GM10266 (cell line): ENCODE measurements around the gene SELENOV.

Source experiments
- DNase-seq: peaks from one replicate; pipeline ENCODE4 v3.0.0; 2012; ENCODE audit errors: extremely low spot score
- CTCF ChIP-seq: IDR thresholded peaks from 2 replicates; pipeline ENCODE4 v1.5.1; 2012; ENCODE audit warnings: mild to moderate bottlenecking, low read depth; ENCODE audit not compliant: control insufficient read depth, insufficient read depth; ENCODE audit errors: missing control alignments

Gene SELENOV

GRCh38 chr19:39539165-39539517, 24.2 kb downstream of the SELENOV start:
- no peak for TF ChIP-seq CTCF
- DNase-seq, result no peak

DNA sequence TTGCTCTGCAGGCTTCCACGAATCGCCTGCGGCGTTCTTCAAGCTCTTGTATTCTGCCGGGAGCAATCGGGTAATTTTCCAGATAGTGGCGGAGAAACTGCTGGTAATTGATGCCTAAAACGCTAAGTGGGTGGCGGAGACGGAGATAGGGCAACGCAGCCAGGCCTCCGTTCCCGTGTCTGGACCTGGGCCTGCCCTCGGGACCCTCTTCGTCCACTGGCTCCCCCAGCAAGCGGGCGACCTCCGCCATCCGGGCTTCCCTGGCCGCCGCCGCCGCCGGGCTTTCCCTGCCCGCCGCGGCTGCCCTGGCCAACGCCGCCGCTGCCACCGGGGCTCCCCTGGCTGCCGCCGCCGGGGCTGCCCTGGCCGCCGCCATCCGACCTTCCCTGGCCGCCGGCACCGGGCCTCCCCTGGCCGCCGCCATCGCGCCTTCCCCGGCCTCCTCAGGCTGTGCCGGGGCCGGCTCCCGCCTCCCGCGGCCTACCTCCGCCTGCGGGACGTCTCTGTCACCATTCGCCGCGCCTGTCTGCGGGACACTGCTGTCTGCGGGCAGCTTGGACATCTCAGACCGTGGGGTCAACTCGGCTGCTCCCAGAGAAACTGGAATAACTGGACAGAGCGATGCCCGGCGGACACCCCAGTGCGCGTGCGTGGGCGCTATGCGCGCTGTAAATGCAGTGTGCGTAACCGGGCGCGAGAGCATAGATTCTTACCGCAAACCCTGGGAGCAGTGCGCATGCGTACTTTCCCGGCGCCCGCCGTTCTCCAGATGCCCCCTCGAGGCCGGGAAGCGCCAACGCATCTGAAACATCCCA, 24.8 kb downstream of the SELENOV start, which contains the start of gene EID2:
Gene EID2, minus strand, starts transcription at position 644 of the 815 bp plus-strand sequence. Its CDS starts 82 bp downstream, at position 562.
- peak; percentile 97 for DNase-seq

GRCh38 chr19:39540333-39540673, 25.4 kb downstream of the SELENOV start:
- TF ChIP-seq CTCF, result no peak
- no peak for DNase-seq

More for the DNA sequence above, 24.8 kb downstream of the SELENOV start, which contains the start of gene EID2:
- peak; percentile 82 for TF ChIP-seq CTCF

- DNase-seq, result no peak
- TF ChIP-seq CTCF, result no peak
Measured at GRCh38 chr19:39542206-39542605, 27.3 kb downstream of the SELENOV start.

- DNase-seq, result no peak
- TF ChIP-seq CTCF, result no peak
Measured at GRCh38 chr19:39543477-39543857, 28.5 kb downstream of the SELENOV start.

DNA sequence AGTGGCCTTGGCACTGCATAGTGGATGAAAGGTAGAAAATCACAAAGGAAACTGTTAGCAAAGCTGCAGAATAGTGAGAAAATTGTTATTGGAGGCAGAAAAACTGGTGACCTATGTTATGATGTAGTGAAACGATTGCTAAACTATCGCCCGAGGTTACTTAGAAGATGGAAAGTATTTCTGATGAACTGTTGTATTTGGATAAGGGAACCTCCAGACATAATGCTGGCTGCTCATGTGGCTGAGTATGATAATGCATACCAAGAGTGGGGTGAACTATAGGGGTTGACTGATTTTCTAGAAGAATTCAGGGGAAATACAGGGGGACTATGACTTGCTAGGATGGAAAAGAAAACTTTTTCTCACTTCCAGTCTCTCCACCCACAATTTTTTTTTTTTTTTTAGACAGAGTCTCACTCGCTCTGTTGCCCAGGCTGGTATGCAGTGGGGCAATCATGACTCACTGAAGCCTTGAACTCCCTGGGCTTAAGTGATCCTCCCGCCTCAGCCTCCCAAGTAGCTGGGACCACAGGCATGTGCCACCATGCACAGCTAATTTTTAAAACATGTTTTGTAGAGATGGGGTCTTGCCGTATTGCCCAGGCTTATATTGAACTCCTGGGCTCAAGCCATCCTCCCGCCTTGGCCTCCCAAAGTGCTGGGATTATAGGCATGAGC, 29.4 kb downstream of the SELENOV start:
- no peak for DNase-seq
- no peak for TF ChIP-seq CTCF

DNA sequence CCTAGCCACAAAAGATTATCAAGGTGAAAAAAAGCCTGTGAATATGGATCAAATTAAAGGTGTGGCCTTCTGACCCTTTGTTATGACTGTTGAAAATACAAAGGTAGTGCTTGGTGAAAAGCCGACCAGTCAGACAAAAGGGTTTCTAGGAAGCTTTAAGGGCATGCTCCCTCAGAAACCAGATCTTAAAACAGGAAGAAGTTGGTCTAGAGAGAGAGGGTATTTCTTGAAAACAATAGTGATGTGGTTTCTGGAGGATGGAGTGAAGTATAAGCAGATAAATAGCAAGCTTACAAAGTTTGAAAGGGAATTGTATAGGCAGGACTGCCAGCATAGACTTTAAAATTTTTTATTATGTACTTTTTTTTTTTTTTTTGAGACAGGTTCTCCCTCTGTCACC, 30.0 kb downstream of the SELENOV start:
- TF ChIP-seq CTCF, result no peak
- no peak for DNase-seq
